ENCODE results near the gene SDCCAG8. TPM values are rescaled to one million over a fixed set of nuclear protein-coding genes. Genes with fewer than 3 reads are reported as not detected.

The SDCCAG8 gene
- total and polyA plus RNA-seq, 2 donors, result 35.6 to 44.2 TPM

DNA sequence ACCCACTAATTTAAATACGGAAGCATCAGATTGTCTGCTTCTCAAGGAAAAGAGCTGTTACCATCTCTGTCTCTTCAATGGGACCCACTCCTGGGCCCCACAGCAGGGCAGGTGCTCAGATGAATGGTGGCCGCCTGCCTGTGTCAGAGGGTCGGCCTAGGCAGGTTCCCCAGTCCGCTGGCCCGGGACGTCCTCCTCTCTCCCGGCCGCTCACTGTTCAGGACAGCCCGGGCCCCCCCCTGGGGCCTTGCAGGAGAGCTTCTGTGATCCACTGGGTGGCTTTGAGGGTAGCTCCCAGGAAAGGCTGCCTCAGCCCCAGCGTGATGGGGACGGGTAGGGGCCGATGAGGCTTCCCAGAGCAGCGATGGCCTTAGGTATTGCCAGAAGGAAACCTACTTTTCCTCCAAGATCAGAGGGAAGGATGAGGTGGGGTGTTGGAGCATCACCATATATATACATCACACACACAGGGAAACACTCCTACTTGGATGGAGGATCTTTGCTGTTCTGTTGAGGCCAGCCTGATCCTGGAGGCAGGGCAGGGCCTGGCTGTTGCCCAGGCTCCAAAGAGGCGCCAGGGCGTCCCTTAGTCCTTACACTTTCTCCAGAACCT lies 231.3 kb downstream of the SDCCAG8 start:
- peaks cover 0 to 4% of the 10 kb centered on the region in 2 donors for H3K9me3 ChIP-seq (ENCODE audit: control insufficient read depth in 2 of 2, insufficient read depth in 1 of 2, low read length in 1 of 2)
- H3K36me3 ChIP-seq (ENCODE audit: control insufficient read depth in 2 of 2, insufficient read depth in 2 of 2, low read length in 1 of 2), result peaks cover 7 to 12% of the 10 kb centered on the region in 2 donors
- no peak overlapping the region for H3K4me3 ChIP-seq (ENCODE audit: low read length in 2 of 2)
- H3K27me3 ChIP-seq (ENCODE audit: control insufficient read depth in 2 of 2, insufficient read depth in 1 of 2, low read length in 1 of 2), result no peaks in the 10 kb centered on the region
- H3K4me1 ChIP-seq (ENCODE audit: control insufficient read depth in 2 of 2, insufficient read depth in 2 of 2, low read length in 2 of 2), result peaks cover 8 to 13% of the 10 kb centered on the region in 2 donors
- DNase-seq (ENCODE audit: low read depth in 6 of 9, low spot score in 9 of 9), result no peak
- no peak overlapping the region for H3K27ac ChIP-seq (ENCODE audit: low read depth in 1 of 2, low read length in 1 of 2)
- WGBS, result 95% methylated on average over 15 of the region's 15 CpGs

GRCh38 chr1:243487649-243488227 lies 231.9 kb downstream of the SDCCAG8 start:
- H3K27me3 ChIP-seq (ENCODE audit: control insufficient read depth in 2 of 2, insufficient read depth in 1 of 2, low read length in 1 of 2), result no peaks in the 10 kb centered on the region
- H3K9me3 ChIP-seq (ENCODE audit: control insufficient read depth in 2 of 2, insufficient read depth in 1 of 2, low read length in 1 of 2), result peaks cover 0 to 4% of the 10 kb centered on the region in 2 donors
- peaks cover 2 to 7% of the 10 kb centered on the region in 2 donors for H3K4me1 ChIP-seq (ENCODE audit: control insufficient read depth in 2 of 2, insufficient read depth in 2 of 2, low read length in 2 of 2)
- no peak overlapping the region for H3K27ac ChIP-seq (ENCODE audit: low read depth in 1 of 2, low read length in 1 of 2)
- WGBS, result 94% methylated on average over 40 of the region's 40 CpGs
- DNase-seq (ENCODE audit: low read depth in 6 of 9, low spot score in 9 of 9), result no peak
- peaks cover 7 to 12% of the 10 kb centered on the region in 2 donors for H3K36me3 ChIP-seq (ENCODE audit: control insufficient read depth in 2 of 2, insufficient read depth in 2 of 2, low read length in 1 of 2)
- no peak overlapping the region for H3K4me3 ChIP-seq (ENCODE audit: low read length in 2 of 2)

DNA sequence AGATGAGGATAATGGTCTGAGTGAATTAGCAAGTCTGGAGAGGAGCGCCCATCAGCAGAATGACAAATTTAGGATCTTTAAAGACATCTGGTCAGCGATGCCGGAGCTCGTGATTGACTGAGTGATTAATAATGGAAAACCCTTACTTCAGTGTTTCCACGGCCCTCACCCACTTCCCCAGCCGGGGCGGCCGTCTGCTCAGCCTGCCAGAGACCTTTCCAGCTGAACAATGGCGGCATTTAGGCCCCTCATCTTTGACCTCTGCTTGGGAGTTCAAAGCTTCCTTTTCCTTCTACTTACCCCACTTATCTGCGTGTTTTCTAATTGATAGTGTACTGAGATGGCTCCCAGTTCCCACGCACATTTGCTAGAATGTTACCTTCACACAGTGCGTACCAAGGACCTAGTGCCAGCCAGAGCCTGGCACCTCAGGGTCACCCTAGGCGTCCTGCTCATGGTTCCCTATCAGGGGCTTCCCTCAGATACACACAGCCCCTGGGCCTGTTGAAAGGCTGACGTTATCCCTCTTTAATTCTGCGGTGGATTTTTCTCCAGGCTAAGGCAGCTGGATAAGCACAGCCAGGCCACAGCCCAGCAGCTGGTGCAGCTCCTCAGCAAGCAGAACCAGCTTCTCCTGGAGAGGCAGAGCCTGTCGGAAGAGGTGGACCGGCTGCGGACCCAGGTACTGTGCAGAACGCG lies 232.8 kb downstream of the SDCCAG8 start:
- Histone ChIP-seq H3K4me3 (ENCODE audit: low read length in 2 of 2) (no peak overlapping the region), H3K36me3 (ENCODE audit: control insufficient read depth in 2 of 2, insufficient read depth in 2 of 2, low read length in 1 of 2) (peaks cover 7 to 14% of the 10 kb centered on the region in 2 donors), H3K9me3 (ENCODE audit: control insufficient read depth in 2 of 2, insufficient read depth in 1 of 2, low read length in 1 of 2) (peaks cover 0 to 4% of the 10 kb centered on the region in 2 donors), H3K27ac (ENCODE audit: low read depth in 1 of 2, low read length in 1 of 2) (no peak overlapping the region), H3K27me3 (ENCODE audit: control insufficient read depth in 2 of 2, insufficient read depth in 1 of 2, low read length in 1 of 2) (no peaks in the 10 kb centered on the region), H3K4me1 (ENCODE audit: control insufficient read depth in 2 of 2, insufficient read depth in 2 of 2, low read length in 2 of 2) (peaks cover 0 to under 1% of the 10 kb centered on the region in 2 donors)
- 98% methylated on average over 20 of the region's 20 CpGs for WGBS
- no peak for DNase-seq (ENCODE audit: low read depth in 6 of 9, low spot score in 9 of 9)

GRCh38 chr1:243489158-243489527 lies 233.3 kb downstream of the SDCCAG8 start:
- Histone ChIP-seq H3K36me3 (ENCODE audit: control insufficient read depth in 2 of 2, insufficient read depth in 2 of 2, low read length in 1 of 2) (peaks cover 7 to 14% of the 10 kb centered on the region in 2 donors), H3K4me3 (ENCODE audit: low read length in 2 of 2) (no peak overlapping the region), H3K4me1 (ENCODE audit: control insufficient read depth in 2 of 2, insufficient read depth in 2 of 2, low read length in 2 of 2) (no peaks in the 10 kb centered on the region), H3K27ac (ENCODE audit: low read depth in 1 of 2, low read length in 1 of 2) (no peak overlapping the region), H3K27me3 (ENCODE audit: control insufficient read depth in 2 of 2, insufficient read depth in 1 of 2, low read length in 1 of 2) (no peaks in the 10 kb centered on the region), H3K9me3 (ENCODE audit: control insufficient read depth in 2 of 2, insufficient read depth in 1 of 2, low read length in 1 of 2) (peaks cover 0 to 4% of the 10 kb centered on the region in 2 donors)
- 99% methylated on average over 24 of the region's 24 CpGs for WGBS
- DNase-seq (ENCODE audit: low read depth in 6 of 9, low spot score in 9 of 9), result no peak

DNA sequence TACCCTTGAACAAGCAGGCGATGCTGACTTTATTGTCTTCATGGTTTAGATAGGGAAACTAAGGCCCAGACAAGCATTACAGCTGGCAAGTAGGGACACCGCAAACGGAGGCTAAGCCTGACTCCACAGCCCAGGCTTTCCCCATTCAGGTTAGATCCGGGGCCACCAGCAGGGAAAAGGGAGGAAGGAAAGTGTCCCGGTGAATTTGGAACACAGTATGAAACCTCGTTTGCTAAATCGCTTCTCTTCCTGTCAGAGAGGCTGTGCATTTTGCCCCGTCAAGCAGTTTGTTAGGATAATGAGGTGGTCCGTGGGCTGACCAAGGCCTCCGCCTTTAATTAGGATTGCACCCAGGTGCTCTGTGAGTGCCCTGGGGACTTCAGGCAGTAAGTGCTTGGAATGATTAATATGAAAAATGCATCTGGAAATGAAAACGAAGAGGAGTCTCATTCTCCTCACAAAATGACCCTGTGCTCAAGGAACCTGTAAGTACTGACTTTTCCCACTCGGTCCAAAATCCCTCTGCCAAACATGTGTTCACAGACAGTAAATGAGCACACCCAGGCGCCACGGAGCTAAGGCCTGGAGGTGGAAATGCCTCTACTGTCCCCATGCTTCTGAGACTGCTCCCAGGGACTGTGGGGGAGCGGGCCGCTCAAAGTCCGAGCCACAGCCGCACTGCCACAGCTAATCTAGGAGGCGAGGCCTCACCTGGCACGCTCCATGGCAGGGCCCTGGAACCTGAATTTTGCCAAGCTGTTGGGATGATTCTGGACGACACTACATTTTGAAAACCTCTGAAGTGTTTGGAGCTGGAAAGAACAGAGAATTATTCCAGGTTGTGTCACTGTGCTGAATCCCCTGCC lies 234.1 kb downstream of the SDCCAG8 start:
- DNase-seq (ENCODE audit: low read depth in 6 of 9, low spot score in 9 of 9), result no peak
- Histone ChIP-seq H3K4me3 (ENCODE audit: low read length in 2 of 2) (no peak overlapping the region), H3K9me3 (ENCODE audit: control insufficient read depth in 2 of 2, insufficient read depth in 1 of 2, low read length in 1 of 2) (peaks cover 0 to 4% of the 10 kb centered on the region in 2 donors), H3K27me3 (ENCODE audit: control insufficient read depth in 2 of 2, insufficient read depth in 1 of 2, low read length in 1 of 2) (no peaks in the 10 kb centered on the region), H3K27ac (ENCODE audit: low read depth in 1 of 2, low read length in 1 of 2) (no peak overlapping the region), H3K36me3 (ENCODE audit: control insufficient read depth in 2 of 2, insufficient read depth in 2 of 2, low read length in 1 of 2) (peaks cover 8 to 14% of the 10 kb centered on the region in 2 donors), H3K4me1 (ENCODE audit: control insufficient read depth in 2 of 2, insufficient read depth in 2 of 2, low read length in 2 of 2) (no peaks in the 10 kb centered on the region)
- 98% methylated on average over 21 of the region's 21 CpGs for WGBS

GRCh38 chr1:243490748-243491686 lies 235.2 kb downstream of the SDCCAG8 start:
- 92% methylated on average over 8 of the region's 8 CpGs for WGBS
- Histone ChIP-seq H3K4me3 (ENCODE audit: low read length in 2 of 2) (no peak overlapping the region), H3K27ac (ENCODE audit: low read depth in 1 of 2, low read length in 1 of 2) (no peak overlapping the region)

GRCh38 chr1:243493156-243494129 lies 237.6 kb downstream of the SDCCAG8 start:
- Histone ChIP-seq H3K4me1 (ENCODE audit: control insufficient read depth in 2 of 2, insufficient read depth in 2 of 2, low read length in 2 of 2) (peaks cover 0 to 5% of the 10 kb centered on the region in 2 donors), H3K9me3 (ENCODE audit: control insufficient read depth in 2 of 2, insufficient read depth in 1 of 2, low read length in 1 of 2) (peaks cover 0 to 4% of the 10 kb centered on the region in 2 donors), H3K4me3 (ENCODE audit: low read length in 2 of 2) (no peak overlapping the region), H3K27me3 (ENCODE audit: control insufficient read depth in 2 of 2, insufficient read depth in 1 of 2, low read length in 1 of 2) (no peaks in the 10 kb centered on the region), H3K27ac (ENCODE audit: low read depth in 1 of 2, low read length in 1 of 2) (no peak overlapping the region), H3K36me3 (ENCODE audit: control insufficient read depth in 2 of 2, insufficient read depth in 2 of 2, low read length in 1 of 2) (peaks cover 19 to 22% of the 10 kb centered on the region in 2 donors)
- 91% methylated on average over 14 of the region's 14 CpGs for WGBS
- DNase-seq (ENCODE audit: low read depth in 6 of 9, low spot score in 9 of 9), result no peak

More at GRCh38 chr1:243490748-243491686, 235.2 kb downstream of the SDCCAG8 start:
- H3K4me1 ChIP-seq (ENCODE audit: control insufficient read depth in 2 of 2, insufficient read depth in 2 of 2, low read length in 2 of 2), result no peaks in the 10 kb centered on the region
- H3K36me3 ChIP-seq (ENCODE audit: control insufficient read depth in 2 of 2, insufficient read depth in 2 of 2, low read length in 1 of 2), result peaks cover 14% of the 10 kb centered on the region in 2 donors
- no peak for DNase-seq (ENCODE audit: low read depth in 6 of 9, low spot score in 9 of 9)
- H3K9me3 ChIP-seq (ENCODE audit: control insufficient read depth in 2 of 2, insufficient read depth in 1 of 2, low read length in 1 of 2), result peaks cover 0 to 4% of the 10 kb centered on the region in 2 donors
- H3K27me3 ChIP-seq (ENCODE audit: control insufficient read depth in 2 of 2, insufficient read depth in 1 of 2, low read length in 1 of 2), result no peaks in the 10 kb centered on the region
